PC-3 (cell line): Measurements from ENCODE around the gene LAGE3. TPM values are rescaled to one million over a fixed set of nuclear protein-coding genes. Genes with fewer than 3 reads are reported as not detected.

Experiments
- ATAC-seq: fragments of 200-7000 bp; cut with Tn5 transposase; 2 replicates; pipeline ENCODE4 v1.9.1; 2020; ENCODE audit warnings: mild to moderate bottlenecking, moderate library complexity
- BruUV-seq: library from RNA; stranded (reverse); fragments of 400-500 nt; replicated peaks from 2 replicates; lab custom pipeline; 2021; lab: Mats Ljungman, UMichigan
- CTCF ChIA-PET: fragments of 300-600 bp; sonication (Branson Sonifier 250); formaldehyde crosslinking; loops from one replicate; lab custom pipeline; 2022; ENCODE audit warnings: antibody characterized with exemption; lab: Charles Lee
- POLR2A ChIA-PET: fragments of 300-600 bp; sonication (Branson Sonifier 250); formaldehyde crosslinking; loops from one replicate; lab custom pipeline; 2022; ENCODE audit warnings: antibody characterized with exemption; ENCODE audit not compliant: unreplicated experiment; lab: Charles Lee
- DNase-seq: peaks from one replicate; pipeline ENCODE4 v3.0.0-alpha.2; 2015
- H2AFZ ChIP-seq: fragments of 300-600 bp; sonication (generic); 2 replicates; pipeline ENCODE4 v1.6.0; 2016; ENCODE audit warnings: antibody characterized with exemption, low read length
- H3F3A ChIP-seq: fragments of 300-600 bp; sonication (generic); one replicate; pipeline ENCODE4 v1.6.0; 2017; ENCODE audit warnings: antibody characterized with exemption, low read length, control low read depth, mild to moderate bottlenecking; ENCODE audit not compliant: unreplicated experiment
- H3K27ac ChIP-seq: fragments of 300-600 bp; sonication (generic); 2 replicates; pipeline ENCODE4 v1.5.1; 2016; ENCODE audit warnings: mild to moderate bottlenecking, low read length
- H3K27me3 ChIP-seq: fragments of 300-600 bp; sonication (generic); 2 replicates; pipeline ENCODE4 v1.6.1; 2016; ENCODE audit warnings: low read length, mixed read lengths
- H3K36me3 ChIP-seq: fragments of 300-600 bp; sonication (generic); 2 replicates; pipeline ENCODE4 v1.6.1; 2016; ENCODE audit warnings: low read depth, mixed run types, low read length, mixed read lengths
- H3K4me1 ChIP-seq: fragments of 300-600 bp; sonication (generic); 2 replicates; pipeline ENCODE4 v1.5.1; 2016; ENCODE audit warnings: low read length; ENCODE audit not compliant: insufficient read depth
- H3K4me2 ChIP-seq: fragments of 300-600 bp; sonication (generic); 2 replicates; pipeline ENCODE4 v1.6.0; 2016; ENCODE audit warnings: low read length
- H3K4me3 ChIP-seq: fragments of 300-600 bp; sonication (generic); 2 replicates; pipeline ENCODE4 v1.5.1; 2016; ENCODE audit warnings: mild to moderate bottlenecking, low read length, mixed read lengths
- H3K79me2 ChIP-seq: fragments of 300-600 bp; sonication (generic); 2 replicates; pipeline ENCODE4 v1.6.1; 2017; ENCODE audit warnings: low read length, mixed read lengths
- H3K9ac ChIP-seq: fragments of 300-600 bp; sonication (generic); 2 replicates; pipeline ENCODE4 v1.6.0; 2016; ENCODE audit warnings: mild to moderate bottlenecking, low read length
- H3K9me2 ChIP-seq: fragments of 300-600 bp; sonication (generic); replicated peaks from 2 replicates; pipeline ENCODE4 v1.6.1; 2016; ENCODE audit warnings: mixed run types, low read length, mixed read lengths
- H3K9me3 ChIP-seq: fragments of 300-600 bp; sonication (generic); 2 replicates; pipeline ENCODE4 v1.6.1; 2016; ENCODE audit warnings: low read length, mixed read lengths
- H4K20me1 ChIP-seq: fragments of 300-600 bp; sonication (generic); 2 replicates; pipeline ENCODE4 v1.6.1; 2016; ENCODE audit warnings: low read length, mixed read lengths
- EZH2 ChIP-seq: fragments of 300-600 bp; sonication (generic); IDR thresholded peaks from one replicate; pipeline ENCODE4 v1.6.1; 2017; ENCODE audit warnings: antibody characterized with exemption, mild to moderate bottlenecking, low read length; ENCODE audit not compliant: unreplicated experiment
- EZH2phosphoT487 ChIP-seq: fragments of 300-600 bp; sonication (generic); IDR thresholded peaks from 2 replicates; pipeline ENCODE4 v1.6.1; 2018; ENCODE audit warnings: mild to moderate bottlenecking, antibody characterized with exemption, low read length, borderline replicate concordance
- intact Hi-C: fragments of 100-400 bp; cut with micrococcal nuclease; formaldehyde crosslinking; loops from 2 replicates; pipeline ENCODE4 v1.9.0; 2023
- total RNA-seq: library from RNA; depleted of rRNA; stranded (reverse); fragments of >200 nt; gene quantifications from 2 replicates; pipeline ENCODE4 v1.2.3, GENCODE V29; 2014
- TF ChIP-seq, protein P1 (sequence below): fragments of 300-600 bp; sonication (generic); conservative IDR thresholded peaks from 2 replicates; pipeline ENCODE4 v1.5.1; 2017; ENCODE audit warnings: antibody characterized with exemption, low read depth, mild to moderate bottlenecking, low read length

LAGE3 gene
- total RNA-seq, 1 experiment from 2014 or later: 87.4 TPM

DNA sequence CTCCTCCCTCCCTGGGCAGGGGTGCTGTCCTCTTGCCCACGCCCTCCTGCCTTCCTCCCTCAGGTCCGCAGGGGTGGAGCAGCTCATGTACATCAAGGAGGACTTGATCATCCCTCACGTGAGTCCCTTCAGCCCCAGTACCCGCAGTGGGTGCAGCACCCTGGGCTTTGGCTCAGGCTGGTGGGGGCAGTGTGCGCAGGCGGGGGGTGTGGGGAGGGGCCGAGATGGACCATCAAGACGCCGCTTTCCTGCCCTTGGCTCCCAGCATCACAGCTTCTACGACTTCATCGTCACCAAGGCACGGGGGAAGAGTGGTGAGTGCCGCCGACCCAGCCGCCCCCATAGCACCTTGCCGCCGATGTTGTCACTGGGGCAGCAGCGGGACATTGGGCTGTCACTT is 29.5 kb downstream of the LAGE3 start:
- ATAC-seq (no peak), DNase-seq (no peak)
- H3F3A ChIP-seq: no peaks in the 10 kb centered on the region
- CTCF ChIA-PET: no interaction called here
- H3K79me2 ChIP-seq: peaks cover 13% of the 10 kb centered on the region
- POLR2A ChIA-PET: no interaction called here
- H4K20me1 ChIP-seq: no peaks in the 10 kb centered on the region
- H3K27me3 ChIP-seq: no peaks in the 10 kb centered on the region
- no TSS peak for BruUV-seq
- no peak overlapping the region for H3K4me2 ChIP-seq
- no peaks in the 10 kb centered on the region for H3K9me3 ChIP-seq
- H3K36me3 ChIP-seq: peaks cover 6% of the 10 kb centered on the region; the same call in 1 of the 2 replicates
- intact Hi-C loops: loop anchor here (10.0 kb wide), 1 partner anchor 55 kb away; the partner anchor contains the start of gene RPL10
- TF ChIP-seq, protein P1, sequence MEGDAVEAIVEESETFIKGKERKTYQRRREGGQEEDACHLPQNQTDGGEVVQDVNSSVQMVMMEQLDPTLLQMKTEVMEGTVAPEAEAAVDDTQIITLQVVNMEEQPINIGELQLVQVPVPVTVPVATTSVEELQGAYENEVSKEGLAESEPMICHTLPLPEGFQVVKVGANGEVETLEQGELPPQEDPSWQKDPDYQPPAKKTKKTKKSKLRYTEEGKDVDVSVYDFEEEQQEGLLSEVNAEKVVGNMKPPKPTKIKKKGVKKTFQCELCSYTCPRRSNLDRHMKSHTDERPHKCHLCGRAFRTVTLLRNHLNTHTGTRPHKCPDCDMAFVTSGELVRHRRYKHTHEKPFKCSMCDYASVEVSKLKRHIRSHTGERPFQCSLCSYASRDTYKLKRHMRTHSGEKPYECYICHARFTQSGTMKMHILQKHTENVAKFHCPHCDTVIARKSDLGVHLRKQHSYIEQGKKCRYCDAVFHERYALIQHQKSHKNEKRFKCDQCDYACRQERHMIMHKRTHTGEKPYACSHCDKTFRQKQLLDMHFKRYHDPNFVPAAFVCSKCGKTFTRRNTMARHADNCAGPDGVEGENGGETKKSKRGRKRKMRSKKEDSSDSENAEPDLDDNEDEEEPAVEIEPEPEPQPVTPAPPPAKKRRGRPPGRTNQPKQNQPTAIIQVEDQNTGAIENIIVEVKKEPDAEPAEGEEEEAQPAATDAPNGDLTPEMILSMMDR: no peak
- TF ChIP-seq EZH2 (no peak), EZH2phosphoT487 (no peak)
- H3K4me1 ChIP-seq: peaks cover 8% of the 10 kb centered on the region
- no peak overlapping the region for H2AFZ ChIP-seq
- H3K4me3 ChIP-seq: no peak overlapping the region
- no peaks in the 10 kb centered on the region for H3K9me2 ChIP-seq
- no peak overlapping the region for H3K9ac ChIP-seq
- H3K27ac ChIP-seq: no peak overlapping the region

DNA sequence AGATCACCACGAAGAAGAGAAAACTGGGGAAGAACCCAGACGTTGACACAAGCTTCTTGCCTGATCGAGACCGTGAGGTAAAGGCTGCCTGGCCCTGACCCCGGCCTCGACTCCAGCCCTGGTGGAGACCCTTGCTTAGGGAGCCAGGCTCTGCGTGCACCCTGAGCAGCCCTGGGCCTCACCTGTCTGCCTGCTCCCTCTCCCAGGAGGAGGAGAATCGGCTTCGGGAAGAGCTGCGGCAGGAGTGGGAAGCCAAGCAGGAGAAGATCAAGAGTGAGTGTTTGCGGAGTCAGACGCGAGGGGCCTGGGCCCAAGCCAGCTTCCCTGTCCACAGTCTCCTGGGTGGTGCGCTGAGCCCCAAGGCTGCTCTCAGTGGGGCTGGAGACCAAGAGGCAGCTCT is 30.6 kb downstream of the LAGE3 start:
- BruUV-seq: no TSS peak
- no peaks in the 10 kb centered on the region for H3K9me3 ChIP-seq
- no peak overlapping the region for H3K9ac ChIP-seq
- no peaks in the 10 kb centered on the region for H3K27me3 ChIP-seq
- H3K4me3 ChIP-seq: no peak overlapping the region
- H3K4me1 ChIP-seq: peaks cover 12% of the 10 kb centered on the region
- TF ChIP-seq EZH2: no peak
- TF ChIP-seq EZH2phosphoT487: no peak
- TF ChIP-seq, protein P1: no peak
- no peak for ATAC-seq
- peaks cover 6% of the 10 kb centered on the region; the same call in 1 of the 2 replicates for H3K36me3 ChIP-seq
- H3F3A ChIP-seq: no peaks in the 10 kb centered on the region
- ChIA-PET CTCF (no interaction called here), POLR2A (no interaction called here)
- no peak overlapping the region for H3K4me2 ChIP-seq
- no peak for DNase-seq
- H4K20me1 ChIP-seq: no peaks in the 10 kb centered on the region
- no peak overlapping the region for H2AFZ ChIP-seq
- H3K27ac ChIP-seq: no peak overlapping the region
- intact Hi-C loops: no loop called here
- peaks cover 16% of the 10 kb centered on the region for H3K79me2 ChIP-seq
- no peaks in the 10 kb centered on the region for H3K9me2 ChIP-seq

GRCh38 chrX:154446430-154446829 is 32.7 kb downstream of the LAGE3 start:
- no peak overlapping the region for H3K27ac ChIP-seq
- intact Hi-C loops: no loop called here
- ATAC-seq: no peak
- no peak for DNase-seq
- ChIA-PET CTCF (no interaction called here), POLR2A (no interaction called here)
- H3K79me2 ChIP-seq: peaks cover 16% of the 10 kb centered on the region
- H4K20me1 ChIP-seq: no peaks in the 10 kb centered on the region
- no TSS peak for BruUV-seq
- H3K4me3 ChIP-seq: no peak overlapping the region
- H2AFZ ChIP-seq: no peak overlapping the region
- no peak overlapping the region for H3K9ac ChIP-seq
- H3K36me3 ChIP-seq: peaks cover 10% of the 10 kb centered on the region; the same call in 1 of the 2 replicates
- H3K4me1 ChIP-seq: peaks cover 23% of the 10 kb centered on the region
- TF ChIP-seq, protein P1: no peak
- TF ChIP-seq EZH2 (no peak), EZH2phosphoT487 (no peak)
- H3K9me3 ChIP-seq: no peaks in the 10 kb centered on the region
- no peaks in the 10 kb centered on the region for H3K27me3 ChIP-seq
- H3K9me2 ChIP-seq: no peaks in the 10 kb centered on the region
- no peaks in the 10 kb centered on the region for H3F3A ChIP-seq
- no peak overlapping the region for H3K4me2 ChIP-seq
